ENCODE measurements around the gene LUZP1. TPM values are rescaled to one million over a fixed set of nuclear protein-coding genes. Genes with fewer than 3 reads are reported as not detected.
A peak's percentile ranks its signal among the peaks of the same experiment; 100 is the strongest.
"Not testable (repeated sequence)": the region's sequence is repeated elsewhere in the genome, so short reads cannot be mapped to it uniquely, and the experiment has no call there.

LUZP1 gene
- total RNA-seq, 1 donor = 14.3 TPM

DNA sequence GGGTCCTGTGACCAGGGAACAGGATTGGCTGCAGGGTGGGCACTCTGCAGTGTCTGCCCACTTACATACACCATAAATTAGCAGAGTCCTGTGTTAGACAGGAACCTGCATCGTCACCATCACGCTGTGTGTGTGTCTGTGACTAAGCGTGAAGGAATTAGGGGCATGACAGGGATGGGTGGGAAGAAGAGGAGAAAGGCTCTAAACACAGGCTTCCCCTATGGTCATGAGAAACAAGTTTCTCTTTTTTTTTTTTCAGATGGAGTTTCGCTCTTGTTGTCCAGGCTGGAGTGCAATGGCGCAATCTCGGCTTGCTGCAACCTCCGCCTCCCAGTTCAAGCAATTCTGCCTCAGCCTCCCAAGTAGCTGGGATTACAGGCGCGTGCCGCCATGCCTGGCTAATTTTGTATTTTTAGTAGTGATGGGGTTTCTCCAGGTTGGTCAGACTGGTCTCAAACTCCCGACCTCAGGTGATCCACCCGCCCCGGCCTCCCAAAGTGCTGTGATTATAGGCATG lies 20.3 kb upstream of the LUZP1 start:
- not testable (repeated sequence) for DNase-seq (ENCODE audit: low read depth in 2 of 3, low spot score in 2 of 3)

DNA sequence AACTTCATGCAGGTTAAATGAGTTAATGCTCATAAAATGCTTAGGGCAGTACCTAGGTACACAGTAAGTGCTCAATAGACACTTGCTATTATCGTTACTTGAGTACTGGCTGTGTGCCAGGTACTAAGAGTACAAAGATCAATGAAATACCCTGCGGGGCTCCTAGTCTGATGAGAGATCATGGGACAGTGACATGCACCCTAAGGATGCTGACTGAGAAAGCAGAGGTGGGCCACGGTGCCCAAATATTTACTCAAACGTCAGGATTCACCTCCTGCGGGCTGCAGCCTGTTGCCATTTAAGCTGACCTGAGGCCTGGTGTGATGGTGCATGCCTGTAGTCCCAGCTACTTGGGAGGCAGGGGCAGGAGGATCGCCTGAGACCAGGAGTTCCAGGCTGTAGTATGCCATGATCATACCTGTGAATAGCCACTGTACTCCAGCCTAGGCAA lies 19.8 kb upstream of the LUZP1 start:
- no peak for DNase-seq (ENCODE audit: low read depth in 2 of 3, low spot score in 2 of 3)

GRCh38 chr1:23187637-23188036 lies 19.0 kb upstream of the LUZP1 start:
- DNase-seq (ENCODE audit: low read depth in 2 of 3, low spot score in 2 of 3) = no peak

DNA sequence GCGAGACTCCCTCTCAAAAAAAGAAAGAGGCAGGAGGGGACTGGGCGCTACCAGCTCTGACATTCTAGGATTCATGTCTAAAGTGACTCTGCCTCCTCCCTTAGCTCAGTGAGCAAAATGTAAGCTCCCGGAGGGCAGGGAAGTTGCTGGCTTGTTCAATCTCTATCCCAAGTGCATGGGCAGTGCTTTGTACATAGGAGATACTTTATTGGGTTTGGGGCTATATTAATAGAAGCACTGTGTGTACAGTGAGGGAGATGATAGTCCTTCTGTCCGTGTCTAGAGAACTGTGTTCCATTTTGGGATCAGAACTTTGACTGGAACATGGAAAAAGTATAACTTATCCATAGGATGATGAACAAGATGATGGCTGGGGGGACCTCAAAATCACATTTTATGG lies 16.7 kb upstream of the LUZP1 start:
- no peak for DNase-seq (ENCODE audit: low read depth in 2 of 3, low spot score in 2 of 3)

DNA sequence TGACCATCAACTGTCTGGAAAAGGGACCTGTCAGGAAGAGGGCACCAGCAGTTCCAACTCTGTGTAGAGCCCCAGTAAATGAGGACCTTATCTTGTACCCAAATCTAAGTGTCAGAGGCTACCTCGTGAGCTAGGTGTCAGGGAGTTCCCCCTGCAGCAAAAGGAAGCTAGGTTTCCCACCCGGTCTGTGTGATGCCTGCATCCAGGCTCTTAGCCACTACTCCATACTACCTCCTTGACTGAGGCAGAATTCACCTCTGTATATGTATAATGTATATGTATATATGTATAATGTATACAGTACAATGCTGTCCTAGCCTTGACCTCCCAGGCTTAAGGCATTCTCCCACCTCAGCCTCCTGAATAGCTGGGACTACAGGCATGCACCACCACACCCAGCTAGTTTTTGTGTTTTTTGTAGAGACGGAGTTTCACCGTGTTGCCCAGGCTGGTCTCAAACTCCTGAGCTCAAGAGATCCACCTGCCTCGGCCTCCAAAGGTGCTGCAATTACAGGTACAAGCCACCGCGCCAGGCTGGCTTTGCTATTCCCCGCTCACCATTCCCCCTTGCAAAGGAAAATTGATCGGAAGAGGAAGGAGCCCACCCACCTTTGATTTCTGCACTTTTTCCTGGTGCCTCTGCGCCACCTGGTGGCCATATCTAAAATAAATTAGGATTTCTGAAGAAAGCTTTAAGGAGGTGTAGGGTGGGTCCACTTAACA lies 15.7 kb upstream of the LUZP1 start:
- DNase-seq (ENCODE audit: low read depth in 2 of 3, low spot score in 2 of 3) = peak in 2 of 3 donors; percentile 49 to 64

DNA sequence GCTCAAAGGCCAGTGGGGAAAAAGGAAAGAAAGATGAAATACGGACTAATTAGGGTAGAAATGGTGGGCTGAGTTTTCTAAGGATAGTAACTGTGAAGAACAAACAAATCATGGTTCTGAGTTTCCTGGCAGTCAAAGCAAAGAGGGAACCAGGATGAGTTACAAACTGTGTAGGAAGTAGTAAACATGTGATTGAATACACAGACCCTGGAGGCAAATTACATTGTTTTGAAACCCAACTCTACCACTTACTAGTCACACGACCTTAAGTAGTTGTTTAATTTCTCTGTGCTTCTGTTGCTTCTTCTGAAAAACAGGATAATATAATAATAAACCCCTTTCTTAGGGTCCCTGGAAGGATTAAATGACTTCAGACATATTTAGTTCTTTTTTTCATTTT lies 11.2 kb upstream of the LUZP1 start:
- DNase-seq (ENCODE audit: low read depth in 2 of 3, low spot score in 2 of 3) = no peak

- DNase-seq (ENCODE audit: low read depth in 2 of 3, low spot score in 2 of 3) = peak in 2 of 3 donors; percentile 40 to 52
These were observed 10.3 kb upstream of the LUZP1 start for GRCh38 chr1:23178950-23179349.

GRCh38 chr1:23178414-23178813 lies 9.8 kb upstream of the LUZP1 start:
- no peak for DNase-seq (ENCODE audit: low read depth in 2 of 3, low spot score in 2 of 3)

- DNase-seq (ENCODE audit: low read depth in 2 of 3, low spot score in 2 of 3) = peak in 2 of 3 donors; percentile 77 to 78
These were observed 9.1 kb upstream of the LUZP1 start for GRCh38 chr1:23177438-23178380.

DNA sequence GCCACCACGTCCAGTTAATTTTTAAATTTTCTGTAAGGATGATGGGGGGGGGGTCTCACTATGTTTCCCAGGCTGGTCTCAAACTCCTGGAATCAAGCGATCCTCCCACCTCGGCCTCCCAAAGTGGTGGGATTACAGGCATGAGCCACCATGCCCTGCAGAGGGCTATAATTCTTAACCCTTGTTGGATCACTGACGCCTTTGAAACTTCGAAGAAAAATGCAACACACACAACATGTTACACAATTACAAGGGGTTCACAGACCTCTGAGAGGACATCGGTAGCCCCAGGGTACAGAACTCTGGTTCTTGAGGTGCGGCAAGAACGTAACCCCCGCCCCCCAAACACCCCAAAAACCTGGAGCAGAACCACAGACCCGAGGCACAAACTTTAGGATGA lies 8.4 kb upstream of the LUZP1 start:
- DNase-seq (ENCODE audit: low read depth in 2 of 3, low spot score in 2 of 3) = no peak

DNA sequence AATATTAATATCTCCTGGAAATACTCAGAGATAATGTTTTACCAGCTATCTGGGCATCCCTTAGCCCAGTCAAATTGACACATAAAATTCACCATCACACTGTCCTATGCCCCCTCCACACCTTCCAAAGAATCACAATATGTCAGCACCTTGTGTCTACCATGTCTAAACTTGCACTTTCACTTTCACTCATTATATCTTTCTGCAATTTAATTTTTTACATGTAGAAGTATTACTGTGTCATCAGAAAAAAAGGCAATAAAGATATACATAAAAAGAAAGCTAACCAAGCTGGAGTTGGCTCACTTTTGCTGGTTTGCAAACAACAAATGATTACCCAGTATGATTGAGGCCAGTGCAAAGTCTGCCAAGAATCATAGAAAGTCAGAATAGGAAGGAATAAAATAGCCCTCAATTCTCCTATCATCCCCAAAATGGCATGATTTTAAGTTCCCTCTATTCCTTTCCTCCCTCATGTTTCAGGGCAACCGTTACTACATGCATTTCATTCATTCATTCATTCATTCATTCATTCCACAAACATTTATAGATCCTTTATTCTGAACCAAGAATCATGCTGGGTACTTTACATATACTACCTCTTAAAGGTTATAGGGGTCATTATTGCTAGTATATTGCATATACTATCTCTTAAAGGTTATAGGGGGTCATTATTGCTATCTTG lies 5.9 kb upstream of the LUZP1 start:
- DNase-seq (ENCODE audit: low read depth in 2 of 3, low spot score in 2 of 3) = peak in 1 of 3 donors; percentile 10

- no peak for DNase-seq (ENCODE audit: low read depth in 2 of 3, low spot score in 2 of 3)
These were observed 2.6 kb upstream of the LUZP1 start for GRCh38 chr1:23171181-23171755.

DNA sequence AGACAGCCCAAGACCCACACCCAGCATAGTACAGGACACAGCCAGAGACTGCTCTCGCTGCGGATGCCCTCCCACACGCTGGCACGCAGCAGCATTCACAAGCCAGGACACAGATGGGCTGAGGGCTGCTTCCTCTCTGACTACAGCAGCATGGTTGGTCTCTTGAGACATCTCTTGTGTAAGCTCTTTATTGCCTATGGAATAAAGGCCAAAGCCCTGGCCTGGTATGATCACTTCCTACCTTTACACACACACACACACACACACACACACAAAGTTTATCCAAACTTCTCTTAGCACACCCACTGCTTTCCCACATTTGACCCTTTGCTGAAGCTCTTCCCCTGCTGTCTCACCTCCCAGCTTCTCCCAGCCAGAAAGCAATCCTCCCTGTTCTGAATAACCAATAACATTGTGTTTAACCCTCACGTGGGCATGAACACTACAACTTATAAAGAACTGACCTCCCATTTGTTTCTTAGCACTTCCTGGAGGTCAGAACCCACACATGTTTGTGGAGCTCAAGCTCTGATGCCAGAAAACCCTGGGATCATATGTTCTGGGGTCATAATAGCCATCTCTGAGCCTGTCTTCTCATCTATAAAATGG lies 1.2 kb upstream of the LUZP1 start:
- peak in 2 of 3 donors; percentile 86 to 97 for DNase-seq (ENCODE audit: low read depth in 2 of 3, low spot score in 2 of 3)

DNA sequence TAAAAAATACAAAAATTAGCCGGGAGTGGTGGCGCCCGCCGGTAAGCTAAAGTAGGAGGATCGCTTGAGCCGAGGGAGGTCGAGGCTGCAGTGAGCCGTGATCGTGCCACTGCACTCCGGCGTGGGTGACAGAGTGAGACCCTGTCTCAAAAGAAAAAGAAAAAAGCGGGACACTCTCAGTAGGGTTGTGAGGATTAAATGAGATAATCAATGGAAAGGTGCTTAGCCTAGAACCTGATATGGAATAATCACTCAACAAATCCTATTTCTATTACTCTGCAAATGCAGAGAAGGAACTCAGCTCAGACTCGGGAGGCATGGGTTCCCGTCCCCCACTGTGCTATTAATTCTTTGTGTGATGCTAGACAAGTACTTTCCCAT lies 529 bp upstream of the LUZP1 start:
- no peak for DNase-seq (ENCODE audit: low read depth in 2 of 3, low spot score in 2 of 3)

GRCh38 chr1:23168079-23168444 lies 594 bp downstream of the LUZP1 start:
- no peak for DNase-seq (ENCODE audit: low read depth in 2 of 3, low spot score in 2 of 3)

DNA sequence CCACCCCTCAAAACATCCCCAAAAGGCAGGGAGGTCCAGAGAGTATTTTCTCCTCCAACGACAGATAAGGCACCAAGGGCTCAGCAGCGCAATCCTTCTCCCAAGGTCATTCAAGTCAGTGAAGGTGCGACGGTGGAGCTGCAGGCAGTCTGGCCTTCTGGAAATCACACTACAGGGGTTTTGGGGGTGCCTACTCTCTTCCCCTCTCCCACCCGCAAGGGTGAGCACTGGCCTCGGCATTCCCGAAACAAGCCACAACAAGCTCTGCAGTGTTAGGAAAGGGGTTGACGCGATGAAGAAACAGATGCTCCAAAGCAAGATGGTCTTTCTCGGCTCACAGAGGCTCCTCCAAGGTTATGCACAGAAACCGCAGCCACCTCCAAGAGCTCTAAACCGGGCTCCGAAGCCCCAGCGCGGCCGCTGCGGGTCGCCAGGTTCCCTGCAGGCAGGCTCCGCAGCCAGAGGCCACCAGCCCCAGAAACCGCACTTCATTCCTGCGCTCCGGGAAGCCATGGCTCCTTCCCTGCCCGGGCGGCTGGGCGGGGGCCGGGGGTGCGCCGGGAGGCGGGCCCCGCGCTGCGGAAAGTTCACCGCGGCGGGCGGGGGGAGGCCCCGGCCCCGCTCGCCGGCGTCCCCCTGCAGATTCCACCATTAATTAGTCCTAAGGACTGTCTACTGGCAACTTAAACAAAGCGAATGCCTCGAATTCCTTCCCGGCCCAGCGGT lies 1.1 kb downstream of the LUZP1 start:
- DNase-seq (ENCODE audit: low read depth in 2 of 3, low spot score in 2 of 3) = peak in 2 of 3 donors; percentile 42 to 52

DNA sequence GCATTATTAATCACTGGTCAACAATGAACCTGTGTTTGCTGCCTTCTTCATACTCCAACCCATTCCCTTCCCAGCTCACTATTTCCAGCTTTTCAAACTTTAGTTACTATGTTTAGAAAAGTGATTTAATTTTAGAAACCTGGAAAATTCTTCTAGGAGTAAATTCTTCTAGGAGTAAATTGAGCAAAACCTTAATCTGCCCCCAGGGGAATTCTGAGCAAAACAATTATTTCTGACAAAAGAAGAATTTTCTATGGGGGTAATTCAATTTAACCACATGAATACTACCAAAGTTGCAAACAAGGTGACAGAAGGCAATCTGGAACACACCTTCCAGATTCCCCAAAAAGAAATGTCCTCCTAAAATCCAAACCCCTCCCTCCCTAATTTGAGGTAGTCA lies 1.8 kb downstream of the LUZP1 start:
- DNase-seq (ENCODE audit: low read depth in 2 of 3, low spot score in 2 of 3) = no peak

GRCh38 chr1:23163395-23163794 lies 5.3 kb downstream of the LUZP1 start:
- no peak for DNase-seq (ENCODE audit: low read depth in 2 of 3, low spot score in 2 of 3)

Measured in hematopoietic multipotent progenitor cell (in vitro differentiated cells).